Kidney (tissue), 14 donors: Measurements from ENCODE around the gene FDX2. TPM values are rescaled to one million over a fixed set of nuclear protein-coding genes. Genes with fewer than 3 reads are reported as not detected.

Source experiments
- DNase-seq, 5 donors: peaks; one replicate each; pipeline ENCODE4 v3.0.0-alpha.2; 2013 to 2020
- FAIRE-seq: peaks from 2 replicates; lab custom pipeline; 2012; peaks lifted over from hg19 to GRCh38; lab: Jason Lieb, UNC
- H3K27ac ChIP-seq, 2 donors: one replicate each; pipeline ENCODE4 v1.7.0; 2013; ENCODE audit warnings: low read depth in 2 of 2, low read length in 2 of 2, inconsistent platforms in 1 of 2
- H3K27me3 ChIP-seq: one replicate; pipeline ENCODE4 v1.7.1; 2013; ENCODE audit warnings: low read length, inconsistent platforms; ENCODE audit not compliant: control insufficient read depth, insufficient read depth
- H3K36me3 ChIP-seq, 3 donors: one replicate each; pipeline versions ENCODE4 v1.7.0 to v1.7.1; 2013; ENCODE audit warnings: low read length in 3 of 3, control low read depth in 1 of 3, inconsistent platforms in 1 of 3; ENCODE audit not compliant: insufficient read depth in 3 of 3, control insufficient read depth in 2 of 3
- H3K4me1 ChIP-seq, 3 donors: one replicate each; pipeline versions ENCODE4 v1.7.0 to v1.7.1; 2013; ENCODE audit warnings: low read length in 3 of 3, inconsistent platforms in 1 of 3, low read depth in 1 of 3; ENCODE audit not compliant: control insufficient read depth in 2 of 3, insufficient read depth in 2 of 3
- H3K4me3 ChIP-seq, 3 donors: one replicate each; pipeline versions ENCODE4 v1.7.0 to v1.8.1; 2013; ENCODE audit warnings: low read length in 3 of 3, control low read depth in 1 of 3, inconsistent platforms in 1 of 3
- H3K9ac ChIP-seq, 3 donors: one replicate each; pipeline versions ENCODE4 v1.7.0 to v1.7.1; 2013; ENCODE audit warnings: low read length in 3 of 3, control low read depth in 1 of 3, inconsistent platforms in 1 of 3
- H3K9me3 ChIP-seq, 3 donors: one replicate each; pipeline versions ENCODE4 v1.7.0 to v1.7.1; 2013; ENCODE audit warnings: low read length in 3 of 3, control low read depth in 1 of 3, inconsistent platforms in 1 of 3; ENCODE audit not compliant: control insufficient read depth in 2 of 3, insufficient read depth in 1 of 3
- CTCF ChIP-seq: IDR thresholded peaks from 3 replicates; pipeline ENCODE4 v1.5.1; 2012; ENCODE audit warnings: mild to moderate bottlenecking, moderate library complexity, borderline replicate concordance; ENCODE audit not compliant: insufficient read depth; ENCODE audit errors: extremely low read depth
- intact Hi-C: fragments of 100-400 bp; cut with DNase I; formaldehyde crosslinking; loops from one replicate; pipeline ENCODE4 v1.11.1; 2022
- polyA plus RNA-seq: library from polyadenylated mRNA; stranded (reverse); fragments of 350-450 nt; fragmentation: Illumina TruSeq; extraction: RNeasy Lipid Tissue Mini Kit (QIAGEN cat#74804); gene quantifications from one replicate; pipeline ENCODE4 v1.2.3, GENCODE V29; 2014; ENCODE audit warnings: low read depth, low replicate concordance; ENCODE audit not compliant: insufficient read depth
- total RNA-seq: library from RNA; stranded (reverse); fragmentation: NEBNext Ultra II Directional; extraction: Animal tissue kit (Norgen Biotek cat#: 25700); gene quantifications from one replicate; pipeline ENCODE4 v1.2.1, GENCODE V29; 2021
- donor health status: control.
- donor health status: control.
- donor health status: control.
- donor health status: control.
- donor health status: control.
- donor health status: DM: yes; HTN: yes; CAD: no.
- donor health status: Normal renal cell carcinoma (clear cell type).

The FDX2 gene
- total and polyA plus RNA-seq, 2 donors from 2014 or later: 20.1 to 88.4 TPM

GRCh38 chr19:10279737-10280442, 35.9 kb downstream of the FDX2 start:
- Histone ChIP-seq H3K27ac (no peak overlapping the region), H3K9me3 (no peaks in the 10 kb centered on the region), H3K27me3 (no peaks in the 10 kb centered on the region), H3K36me3 (peaks cover 0 to 3% (median under 1%) of the 10 kb centered on the region in 3 donors), H3K4me1 (no peaks in the 10 kb centered on the region), H3K9ac (no peak overlapping the region), H3K4me3 (no peak overlapping the region)
- TF ChIP-seq CTCF: no peak
- DNase-seq: no peak
- intact Hi-C loops: no loop called here
- no peak for FAIRE-seq

DNA sequence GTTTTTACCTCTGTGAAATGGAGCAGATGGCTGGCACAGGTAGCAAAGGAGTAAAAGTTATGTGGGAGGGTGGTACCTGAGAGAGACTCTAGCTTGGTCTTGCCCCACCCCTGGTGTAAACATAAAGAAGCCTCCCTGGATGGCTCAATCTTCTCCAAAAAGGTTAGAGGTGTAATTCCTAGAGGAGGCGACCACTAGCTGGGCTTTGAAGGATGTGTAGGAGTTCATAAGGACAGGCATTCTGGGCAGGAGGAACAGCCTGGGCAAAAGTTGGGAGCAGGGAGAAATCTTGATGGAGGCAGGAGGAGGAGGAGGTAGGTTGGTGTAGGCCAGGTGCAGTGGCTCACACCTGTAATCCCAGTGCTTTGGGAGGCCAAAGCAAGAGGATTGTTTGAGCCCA, 36.9 kb downstream of the FDX2 start:
- Histone ChIP-seq H3K4me1 (no peaks in the 10 kb centered on the region), H3K36me3 (peaks cover 0 to 5% (median 0%) of the 10 kb centered on the region in 3 donors), H3K27me3 (no peaks in the 10 kb centered on the region), H3K9ac (no peak overlapping the region), H3K9me3 (no peaks in the 10 kb centered on the region), H3K27ac (no peak overlapping the region), H3K4me3 (no peak overlapping the region)
- intact Hi-C loops: no loop called here
- FAIRE-seq (no peak), DNase-seq (no peak)
- TF ChIP-seq CTCF: no peak

GRCh38 chr19:10277795-10278589, 37.8 kb downstream of the FDX2 start:
- no peak for FAIRE-seq
- H3K36me3 ChIP-seq: peaks cover 0 to 5% (median 0%) of the 10 kb centered on the region in 3 donors

More at GRCh38 chr19:10277795-10278589, 37.8 kb downstream of the FDX2 start:
- no peaks in the 10 kb centered on the region for H3K4me1 ChIP-seq
- intact Hi-C loops: no loop called here
- no peak overlapping the region for H3K4me3 ChIP-seq
- H3K27me3 ChIP-seq: no peaks in the 10 kb centered on the region
- no peak for DNase-seq
- no peak overlapping the region for H3K9ac ChIP-seq
- H3K9me3 ChIP-seq: no peaks in the 10 kb centered on the region
- no peak overlapping the region for H3K27ac ChIP-seq
- TF ChIP-seq CTCF: no peak
